Measurements from ENCODE around the gene PRPF6.

Gene PRPF6

GRCh38 chr20:64033981-64034493, 53.1 kb downstream of the PRPF6 start:
- Histone ChIP-seq H3K27ac (ENCODE audit: low read depth, low read length) (no peak overlapping the region), H3K4me1 (ENCODE audit: control insufficient read depth, insufficient read depth, low read length, unreplicated experiment) (peaks cover 4% of the 10 kb centered on the region), H3K4me3 (ENCODE audit: low read depth, low read length) (no peak overlapping the region), H2AFZ (ENCODE audit: low read length, unreplicated experiment) (no peak overlapping the region), H3K79me2 (ENCODE audit: control insufficient read depth, insufficient read depth, low read length, unreplicated experiment) (no peaks in the 10 kb centered on the region), H3K36me3 (ENCODE audit: insufficient read depth, low read length) (peaks cover 6% of the 10 kb centered on the region; the same call in 1 of the 2 replicates), H3K27me3 (ENCODE audit: insufficient read depth, low read length) (peaks cover 13% of the 10 kb centered on the region)

- Histone ChIP-seq H3K4me3 (ENCODE audit: low read depth, low read length) (no peak overlapping the region), H2AFZ (ENCODE audit: low read length, unreplicated experiment) (no peak overlapping the region), H3K36me3 (ENCODE audit: insufficient read depth, low read length) (peaks cover 2% of the 10 kb centered on the region; the same call in 1 of the 2 replicates), H3K27ac (ENCODE audit: low read depth, low read length) (no peak overlapping the region), H3K27me3 (ENCODE audit: insufficient read depth, low read length) (peaks cover 18% of the 10 kb centered on the region), H3K79me2 (ENCODE audit: control insufficient read depth, insufficient read depth, low read length, unreplicated experiment) (no peaks in the 10 kb centered on the region), H3K4me1 (ENCODE audit: control insufficient read depth, insufficient read depth, low read length, unreplicated experiment) (peaks cover 4% of the 10 kb centered on the region)
Measured at GRCh38 chr20:64035066-64035932, 54.4 kb downstream of the PRPF6 start.

GRCh38 chr20:64035933-64036345, 55.0 kb downstream of the PRPF6 start, which contains the start of gene C20orf204:
Gene C20orf204, plus strand, starts transcription at chr20:64036182. Its CDS starts 142 bp downstream, at chr20:64036324.
- no peaks in the 10 kb centered on the region for H3K79me2 ChIP-seq (ENCODE audit: control insufficient read depth, insufficient read depth, low read length, unreplicated experiment)
- peaks cover 23% of the 10 kb centered on the region for H3K27me3 ChIP-seq (ENCODE audit: insufficient read depth, low read length)
- H3K36me3 ChIP-seq (ENCODE audit: insufficient read depth, low read length) = no peaks in the 10 kb centered on the region
- H3K4me3 ChIP-seq (ENCODE audit: low read depth, low read length) = no peak within 1 kb of the TSS
- H3K27ac ChIP-seq (ENCODE audit: low read depth, low read length) = no peak within 1 kb of the TSS
- H3K4me1 ChIP-seq (ENCODE audit: control insufficient read depth, insufficient read depth, low read length, unreplicated experiment) = peaks cover 4% of the 10 kb centered on the region
- H2AFZ ChIP-seq (ENCODE audit: low read length, unreplicated experiment) = no peak within 1 kb of the TSS

DNA sequence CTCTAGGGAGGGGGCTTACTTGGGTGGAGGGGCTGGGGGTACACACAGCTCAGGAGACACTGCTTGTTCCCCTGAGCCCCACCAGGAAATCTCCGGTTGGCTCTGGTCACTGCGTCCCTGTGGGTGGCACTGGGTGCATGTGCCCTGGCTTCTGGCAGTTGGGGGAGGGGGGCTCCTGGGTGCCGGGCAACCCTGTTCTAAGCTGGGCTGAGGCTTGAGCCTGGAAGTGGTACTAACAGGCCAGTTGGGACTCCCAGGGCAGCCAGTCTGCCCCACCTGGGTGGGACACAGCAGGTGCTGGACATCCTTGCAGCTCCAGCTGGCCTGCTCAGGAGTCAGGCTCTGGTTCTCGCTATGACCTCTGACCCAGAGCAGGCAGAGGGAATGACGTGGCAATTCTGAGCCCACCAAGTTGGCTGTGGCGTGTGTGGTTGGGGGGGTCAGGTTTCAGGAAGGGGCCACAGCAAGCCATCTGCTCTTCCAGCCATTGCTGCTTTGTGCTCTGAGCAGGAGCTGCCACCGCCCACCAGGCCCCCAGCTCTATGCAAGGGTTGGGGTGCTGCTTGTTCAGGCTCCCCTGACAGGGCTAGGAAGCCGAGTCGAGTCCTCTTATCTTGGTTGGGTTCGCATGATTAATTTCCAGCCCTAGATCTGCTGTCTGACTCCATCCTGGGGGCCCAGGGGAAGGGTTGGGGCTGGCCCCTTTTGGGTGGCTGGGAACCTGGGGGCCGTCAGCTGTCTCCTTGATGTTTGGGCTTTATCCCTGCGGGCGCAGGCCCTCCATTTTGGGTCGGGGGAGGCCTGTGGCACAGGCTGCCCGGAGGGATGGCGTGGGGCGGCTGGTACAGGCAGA, 55.6 kb downstream of the PRPF6 start:
- Histone ChIP-seq H3K4me3 (ENCODE audit: low read depth, low read length) (no peak overlapping the region), H3K79me2 (ENCODE audit: control insufficient read depth, insufficient read depth, low read length, unreplicated experiment) (no peaks in the 10 kb centered on the region), H3K36me3 (ENCODE audit: insufficient read depth, low read length) (no peaks in the 10 kb centered on the region), H2AFZ (ENCODE audit: low read length, unreplicated experiment) (no peak overlapping the region), H3K4me1 (ENCODE audit: control insufficient read depth, insufficient read depth, low read length, unreplicated experiment) (peaks cover 4% of the 10 kb centered on the region), H3K27ac (ENCODE audit: low read depth, low read length) (no peak overlapping the region), H3K27me3 (ENCODE audit: insufficient read depth, low read length) (peaks cover 29% of the 10 kb centered on the region)

- Histone ChIP-seq H3K27ac (ENCODE audit: low read depth, low read length) (no peak overlapping the region), H3K4me1 (ENCODE audit: control insufficient read depth, insufficient read depth, low read length, unreplicated experiment) (peaks cover 4% of the 10 kb centered on the region), H3K36me3 (ENCODE audit: insufficient read depth, low read length) (no peaks in the 10 kb centered on the region), H3K4me3 (ENCODE audit: low read depth, low read length) (no peak overlapping the region), H3K79me2 (ENCODE audit: control insufficient read depth, insufficient read depth, low read length, unreplicated experiment) (no peaks in the 10 kb centered on the region), H2AFZ (ENCODE audit: low read length, unreplicated experiment) (no peak overlapping the region), H3K27me3 (ENCODE audit: insufficient read depth, low read length) (peaks cover 35% of the 10 kb centered on the region)
Measured at GRCh38 chr20:64037199-64037497, 56.2 kb downstream of the PRPF6 start.

DNA sequence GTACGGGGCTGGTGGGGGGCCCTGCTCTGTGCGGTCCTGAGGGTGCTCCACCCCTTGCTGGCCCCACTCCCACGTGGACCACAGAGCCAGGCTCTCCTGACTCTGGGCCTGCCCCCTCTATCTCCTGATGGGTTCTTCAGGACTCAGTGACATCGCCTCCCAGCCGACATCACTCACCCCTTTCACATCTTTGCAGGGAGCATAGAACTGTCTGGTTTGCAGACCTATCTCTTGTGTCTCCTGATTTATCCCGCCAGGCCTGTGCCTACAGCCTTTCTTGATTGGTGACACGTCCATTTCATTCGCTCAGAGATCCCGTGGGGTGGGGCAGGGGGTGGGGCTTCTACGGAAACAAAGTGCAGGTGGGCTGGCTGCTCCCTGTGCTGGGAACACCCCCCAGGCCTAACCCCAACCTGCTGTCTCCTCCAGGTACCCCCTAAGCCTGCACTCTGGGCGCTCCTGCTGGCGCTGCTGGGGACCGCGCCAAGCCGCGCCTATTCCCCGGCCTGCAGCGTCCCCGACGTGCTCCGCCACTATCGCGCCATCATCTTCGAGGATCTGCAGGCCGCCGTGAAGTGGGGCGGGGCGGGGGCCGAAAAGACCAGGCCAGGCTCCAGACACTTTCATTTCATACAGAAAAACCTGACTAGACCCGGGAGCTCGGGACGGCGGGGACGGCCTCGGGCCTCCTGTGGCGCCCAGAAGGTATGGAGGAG, 56.7 kb downstream of the PRPF6 start:
- Histone ChIP-seq H3K4me1 (ENCODE audit: control insufficient read depth, insufficient read depth, low read length, unreplicated experiment) (peaks cover 4% of the 10 kb centered on the region), H3K4me3 (ENCODE audit: low read depth, low read length) (no peak overlapping the region), H3K79me2 (ENCODE audit: control insufficient read depth, insufficient read depth, low read length, unreplicated experiment) (no peaks in the 10 kb centered on the region), H3K36me3 (ENCODE audit: insufficient read depth, low read length) (no peaks in the 10 kb centered on the region), H3K27ac (ENCODE audit: low read depth, low read length) (no peak overlapping the region), H2AFZ (ENCODE audit: low read length, unreplicated experiment) (no peak overlapping the region), H3K27me3 (ENCODE audit: insufficient read depth, low read length) (peaks cover 39% of the 10 kb centered on the region)

DNA sequence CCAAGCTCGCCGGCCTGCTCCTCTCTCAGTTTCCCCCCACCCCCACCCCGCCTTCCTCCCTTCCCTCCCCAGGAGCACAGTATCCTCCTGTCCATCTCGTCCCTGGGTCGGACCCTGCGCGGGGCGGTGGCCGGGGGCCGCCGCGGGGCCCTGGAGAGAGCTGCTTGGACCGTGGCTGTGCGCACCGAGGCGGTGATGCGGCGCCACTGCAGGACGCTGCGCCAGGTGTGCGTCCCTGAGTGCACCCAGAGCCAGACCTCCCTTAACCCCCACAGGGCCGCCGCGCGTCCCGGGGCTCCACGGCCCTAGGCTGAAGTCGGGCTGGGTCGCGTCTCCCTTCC, 57.3 kb downstream of the PRPF6 start:
- Histone ChIP-seq H3K27ac (ENCODE audit: low read depth, low read length) (no peak overlapping the region), H3K79me2 (ENCODE audit: control insufficient read depth, insufficient read depth, low read length, unreplicated experiment) (no peaks in the 10 kb centered on the region), H3K4me3 (ENCODE audit: low read depth, low read length) (peak overlapping the region; percentile 66), H3K36me3 (ENCODE audit: insufficient read depth, low read length) (no peaks in the 10 kb centered on the region), H3K27me3 (ENCODE audit: insufficient read depth, low read length) (peaks cover 39% of the 10 kb centered on the region), H2AFZ (ENCODE audit: low read length, unreplicated experiment) (no peak overlapping the region), H3K4me1 (ENCODE audit: control insufficient read depth, insufficient read depth, low read length, unreplicated experiment) (peaks cover 4% of the 10 kb centered on the region)

DNA sequence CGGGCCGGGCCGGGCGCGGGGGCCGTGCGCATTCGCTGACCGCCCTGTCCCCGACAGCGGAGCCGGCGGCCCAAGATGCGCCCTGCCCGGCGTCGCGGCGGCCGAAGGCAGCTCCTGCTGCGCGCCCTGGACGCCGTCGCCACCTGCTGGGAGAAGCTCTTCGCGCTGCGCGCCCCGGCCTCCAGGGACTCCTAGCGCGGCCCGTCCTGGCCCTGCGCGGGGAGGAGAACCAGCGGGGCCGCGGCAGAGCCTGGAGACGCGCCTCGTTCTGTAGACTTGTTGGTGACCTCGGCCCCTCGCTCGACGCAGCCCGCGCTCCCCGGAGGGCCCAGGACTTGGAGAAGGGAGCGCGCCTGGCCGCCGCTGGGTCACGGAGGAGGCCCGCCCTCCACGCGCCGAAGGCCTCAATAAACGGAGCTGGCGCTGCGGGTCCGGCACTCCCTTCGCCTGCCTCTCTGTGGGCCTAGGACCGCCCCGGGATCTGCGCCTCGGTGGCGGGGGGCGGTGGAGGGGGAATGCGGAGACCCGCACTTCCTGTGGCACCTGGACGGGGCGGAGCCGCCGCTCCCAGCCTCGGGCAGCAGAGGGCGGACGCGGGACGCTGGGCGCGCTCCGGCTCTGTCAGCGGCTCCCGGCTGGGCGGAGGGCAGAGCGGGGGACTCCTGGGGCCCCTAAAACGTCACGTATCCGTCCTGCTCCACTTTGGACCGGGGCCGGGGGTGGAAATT, 57.8 kb downstream of the PRPF6 start:
- Histone ChIP-seq H3K4me3 (ENCODE audit: low read depth, low read length) (peak overlapping the region; percentile 66), H2AFZ (ENCODE audit: low read length, unreplicated experiment) (no peak overlapping the region), H3K36me3 (ENCODE audit: insufficient read depth, low read length) (no peaks in the 10 kb centered on the region), H3K79me2 (ENCODE audit: control insufficient read depth, insufficient read depth, low read length, unreplicated experiment) (no peaks in the 10 kb centered on the region), H3K27me3 (ENCODE audit: insufficient read depth, low read length) (peaks cover 39% of the 10 kb centered on the region), H3K4me1 (ENCODE audit: control insufficient read depth, insufficient read depth, low read length, unreplicated experiment) (peaks cover 4% of the 10 kb centered on the region), H3K27ac (ENCODE audit: low read depth, low read length) (no peak overlapping the region)

DNA sequence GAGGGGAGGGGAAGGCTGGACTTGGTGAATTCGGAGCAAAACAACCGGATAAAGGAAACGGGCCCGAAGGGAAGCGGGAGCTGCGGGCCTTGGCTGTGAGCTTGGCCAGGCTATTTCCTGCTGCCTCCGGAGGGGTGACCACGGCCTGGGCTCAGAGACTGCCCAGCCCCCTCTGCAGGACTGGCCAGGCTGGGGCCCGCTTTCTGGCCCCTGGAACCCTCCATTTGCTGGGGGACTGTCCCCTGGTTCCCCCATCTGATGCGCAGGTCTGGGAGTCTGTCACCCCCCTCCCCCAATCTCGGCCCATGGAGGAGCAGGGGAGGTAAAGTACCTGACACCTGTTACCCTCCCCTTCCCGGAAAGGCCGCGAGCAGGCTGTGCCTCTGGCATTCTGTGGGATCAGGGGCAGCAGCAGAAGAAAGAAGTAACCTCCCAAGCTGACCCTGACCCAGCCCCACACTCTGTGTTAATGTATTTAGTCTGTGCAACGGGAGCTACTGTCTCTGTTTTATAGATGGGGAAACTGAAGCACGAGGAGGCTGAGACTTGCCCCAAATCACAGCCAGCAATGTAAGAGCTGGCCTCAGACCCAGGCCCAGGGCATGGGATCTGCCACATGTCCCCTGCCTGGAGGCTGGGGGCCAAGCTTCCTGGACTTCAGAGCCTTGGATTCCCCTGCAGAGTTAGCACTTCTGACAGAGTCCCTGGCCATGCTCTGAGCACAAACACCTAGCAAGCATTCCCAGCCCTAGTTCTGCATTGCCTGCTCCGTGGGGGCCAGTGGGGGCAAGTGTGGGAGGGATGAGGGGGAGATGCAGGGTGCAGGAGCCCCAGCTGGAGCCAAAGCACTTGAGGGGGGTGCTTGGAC, 58.6 kb downstream of the PRPF6 start:
- Histone ChIP-seq H3K4me3 (ENCODE audit: low read depth, low read length) (peak overlapping the region; percentile 66), H3K27ac (ENCODE audit: low read depth, low read length) (no peak overlapping the region), H3K36me3 (ENCODE audit: insufficient read depth, low read length) (no peaks in the 10 kb centered on the region), H2AFZ (ENCODE audit: low read length, unreplicated experiment) (no peak overlapping the region), H3K27me3 (ENCODE audit: insufficient read depth, low read length) (peaks cover 39% of the 10 kb centered on the region), H3K4me1 (ENCODE audit: control insufficient read depth, insufficient read depth, low read length, unreplicated experiment) (peaks cover 7% of the 10 kb centered on the region), H3K79me2 (ENCODE audit: control insufficient read depth, insufficient read depth, low read length, unreplicated experiment) (no peaks in the 10 kb centered on the region)
